CD14-positive monocyte (primary cell): Measurements from ENCODE around the gene MCM3AP. TPM values are rescaled to one million over a fixed set of nuclear protein-coding genes. Genes with fewer than 3 reads are reported as not detected.

Experiments
- DNase-seq, 3 donors: peaks; one replicate each; pipeline ENCODE4 v3.0.0-alpha.2; 2011 to 2022
- H2AFZ ChIP-seq: 2 replicates; pipeline ENCODE4 v1.6.0; 2012; ENCODE audit warnings: mild to moderate bottlenecking, low read depth, low read length, inconsistent platforms; ENCODE audit not compliant: insufficient read depth, poor library complexity, severe bottlenecking
- H3K27ac ChIP-seq, 2 donors: 1 replicate in 1 of 2; 2 replicates in 1 of 2; pipeline ENCODE4 v1.5.1; 2012 to 2013; ENCODE audit warnings: low read length in 2 of 2, control low read depth in 1 of 2, inconsistent platforms in 1 of 2, low read depth in 1 of 2, mild to moderate bottlenecking in 1 of 2
- H3K27me3 ChIP-seq, 2 donors: one replicate each; pipeline versions ENCODE4 v1.6.0 to v1.6.1; 2011 to 2013; ENCODE audit warnings: low read length in 2 of 2; ENCODE audit not compliant: control insufficient read depth in 2 of 2, insufficient read depth in 2 of 2
- H3K36me3 ChIP-seq, 2 donors: replicated peaks in 1 of 2; 1 replicate in 1 of 2; 2 replicates in 1 of 2; pipeline versions ENCODE4 v1.5.1 to v1.6.1; 2012 to 2013; ENCODE audit warnings: low read length in 2 of 2, control low read depth in 1 of 2, inconsistent platforms in 1 of 2, mild to moderate bottlenecking in 1 of 2; ENCODE audit not compliant: insufficient read depth in 2 of 2, control insufficient read depth in 1 of 2
- H3K4me1 ChIP-seq, 2 donors: 1 replicate in 1 of 2; 2 replicates in 1 of 2; pipeline versions ENCODE4 v1.5.1 to v1.6.1; 2012 to 2013; ENCODE audit warnings: low read length in 2 of 2, control low read depth in 1 of 2, inconsistent platforms in 1 of 2, mild to moderate bottlenecking in 1 of 2, moderate library complexity in 1 of 2; ENCODE audit not compliant: insufficient read depth in 2 of 2, control insufficient read depth in 1 of 2
- H3K4me2 ChIP-seq: replicated peaks from 2 replicates; pipeline ENCODE3; 2012; ENCODE audit warnings: low read length, moderate library complexity, mild to moderate bottlenecking; ENCODE audit not compliant: poor library complexity, severe bottlenecking; ENCODE audit errors: extremely low read depth
- H3K4me3 ChIP-seq, 3 experiments: fragments of 200-600 bp in 1 of 3; sonication (generic) in 1 of 3; replicated peaks in 1 of 3; 1 replicate in 2 of 3; 2 replicates in 1 of 3; pipeline ENCODE4 v1.5.1; 2011 to 2013; ENCODE audit warnings: low read length in 3 of 3, mild to moderate bottlenecking in 3 of 3, control low read depth in 2 of 3, low read depth in 2 of 3, inconsistent platforms in 1 of 3, moderate library complexity in 1 of 3
- H3K79me2 ChIP-seq: 2 replicates; pipeline ENCODE4 v1.6.0; 2012; ENCODE audit warnings: mild to moderate bottlenecking, control low read depth, inconsistent platforms, low read length, moderate library complexity; ENCODE audit not compliant: insufficient read depth
- H3K9ac ChIP-seq: 2 replicates; pipeline ENCODE4 v1.6.0; 2017; ENCODE audit warnings: low read length, mild to moderate bottlenecking; ENCODE audit not compliant: insufficient read depth, poor library complexity, severe bottlenecking
- H3K9me3 ChIP-seq, 2 donors: replicated peaks in 1 of 2; 1 replicate in 1 of 2; 2 replicates in 1 of 2; pipeline versions ENCODE4 v1.5.1 to v1.6.1; 2012 to 2013; ENCODE audit warnings: low read length in 2 of 2, control low read depth in 1 of 2; ENCODE audit not compliant: control insufficient read depth in 1 of 2, insufficient read depth in 1 of 2
- H4K20me1 ChIP-seq: 2 replicates; pipeline ENCODE4 v1.6.0; 2012; ENCODE audit warnings: mild to moderate bottlenecking, low read length, control low read depth, moderate library complexity; ENCODE audit not compliant: insufficient read depth
- H3K27ac Mint-ChIP-seq, 7 donors: one replicate each; pipeline ENCODE4 v1.8.0; 2020; ENCODE audit warnings: mild to moderate bottlenecking in 7 of 7, mixed read lengths in 7 of 7, moderate library complexity in 6 of 7, inconsistent platforms in 2 of 7
- H3K27me3 Mint-ChIP-seq, 3 donors: one replicate each; pipeline ENCODE4 v1.8.0; 2021 to 2022; ENCODE audit warnings: low read depth in 3 of 3, mild to moderate bottlenecking in 3 of 3, mixed read lengths in 3 of 3, moderate library complexity in 3 of 3, inconsistent platforms in 1 of 3
- H3K36me3 Mint-ChIP-seq, 2 donors: one replicate each; pipeline ENCODE4 v1.8.0; 2020; ENCODE audit warnings: mixed read lengths in 2 of 2, inconsistent platforms in 1 of 2, mild to moderate bottlenecking in 1 of 2
- H3K4me1 Mint-ChIP-seq: one replicate; pipeline ENCODE4 v1.8.0; 2020; ENCODE audit warnings: mild to moderate bottlenecking, mixed read lengths
- H3K4me3 Mint-ChIP-seq, 2 donors: one replicate each; pipeline ENCODE4 v1.8.0; 2020; ENCODE audit warnings: mild to moderate bottlenecking in 2 of 2, mixed read lengths in 2 of 2, moderate library complexity in 1 of 2
- H3K9me3 Mint-ChIP-seq, 7 donors: one replicate each; pipeline ENCODE4 v1.8.0; 2020 to 2022; ENCODE audit warnings: mixed read lengths in 7 of 7, mild to moderate bottlenecking in 6 of 7, moderate library complexity in 6 of 7, inconsistent platforms in 2 of 7
- WGBS: methylation state at CpG from one replicate; pipeline ENCODE4 v1.1.5; 2013; ENCODE audit warnings: missing lambda C conversion rate; ENCODE audit not compliant: insufficient coverage; 5-methylcytosine and 5-hydroxymethylcytosine counted together
- intact Hi-C, 2 donors: fragments of 100-400 bp; cut with micrococcal nuclease; formaldehyde crosslinking; loops; one replicate each; pipeline versions ENCODE4 v1.15.0 to v1.15.1; 2023
- polyA minus RNA-seq: library from RNA; depleted of rRNA, polyadenylated mRNA; stranded (reverse); fragments of >200 nt; gene quantifications from 2 replicates; pipeline ENCODE4 v1.2.3, GENCODE V29; 2012
- polyA plus RNA-seq, 3 donors: library from polyadenylated mRNA; depleted of rRNA in 1 of 3; unstranded in 2 of 3; stranded (reverse) in 1 of 3; fragments of 300-500 nt in 2 of 3; fragments of >200 nt in 1 of 3; fragmentation: Illumina TruSeq in 2 of 3; gene quantifications; 1 replicate in 2 of 3; 2 replicates in 1 of 3; pipeline ENCODE4 v1.2.3, GENCODE V29; 2012 to 2021
- total RNA-seq, 12 experiments: library from RNA in 1 of 12; stranded (reverse) in 1 of 12; fragments of 120-200 nt in 1 of 12; gene quantifications; one replicate each; pipeline ENCODE4 v1.2.4 and lab custom pipeline; 2013 to 2026; ENCODE audit warnings: mixed read lengths in 6 of 12, inconsistent platforms in 1 of 12
- TF ChIP-seq, protein P1 (sequence below): fragments of 200-600 bp; IDR thresholded peaks from one replicate; pipeline ENCODE4 v1.8.0; 2022; ENCODE audit warnings: antibody characterized with exemption, mild to moderate bottlenecking

Gene MCM3AP
- total RNA-seq (2013) = 61.6 TPM
- 10 to 100 TPM; 30.9 to 62.4 (median 32.7) TPM for polyA plus RNA-seq
- 52.9 and 72.8 TPM in 2 replicates for polyA minus RNA-seq
- 29.4 to 96.5 (median 77.7) reads per million in 11 experiments for total RNA-seq (lab: John Stamatoyannopoulos, UW)

- Mint-ChIP-seq H3K27ac (peak within 1 kb of the TSS; percentile 82 to 96 (median 95)), H3K4me3 (peak within 1 kb of the TSS; percentile 89 to 93), H3K27me3 (peaks cover 0 to 2% (median 0%) of the 10 kb centered on the region in 3 donors), H3K36me3 (peaks cover 13 to 36% of the 10 kb centered on the region in 2 donors), H3K9me3 (peaks cover 0 to under 1% (median 0%) of the 10 kb centered on the region in 7 donors), H3K4me1 (peaks cover 50% of the 10 kb centered on the region)
- TF ChIP-seq, protein P1, sequence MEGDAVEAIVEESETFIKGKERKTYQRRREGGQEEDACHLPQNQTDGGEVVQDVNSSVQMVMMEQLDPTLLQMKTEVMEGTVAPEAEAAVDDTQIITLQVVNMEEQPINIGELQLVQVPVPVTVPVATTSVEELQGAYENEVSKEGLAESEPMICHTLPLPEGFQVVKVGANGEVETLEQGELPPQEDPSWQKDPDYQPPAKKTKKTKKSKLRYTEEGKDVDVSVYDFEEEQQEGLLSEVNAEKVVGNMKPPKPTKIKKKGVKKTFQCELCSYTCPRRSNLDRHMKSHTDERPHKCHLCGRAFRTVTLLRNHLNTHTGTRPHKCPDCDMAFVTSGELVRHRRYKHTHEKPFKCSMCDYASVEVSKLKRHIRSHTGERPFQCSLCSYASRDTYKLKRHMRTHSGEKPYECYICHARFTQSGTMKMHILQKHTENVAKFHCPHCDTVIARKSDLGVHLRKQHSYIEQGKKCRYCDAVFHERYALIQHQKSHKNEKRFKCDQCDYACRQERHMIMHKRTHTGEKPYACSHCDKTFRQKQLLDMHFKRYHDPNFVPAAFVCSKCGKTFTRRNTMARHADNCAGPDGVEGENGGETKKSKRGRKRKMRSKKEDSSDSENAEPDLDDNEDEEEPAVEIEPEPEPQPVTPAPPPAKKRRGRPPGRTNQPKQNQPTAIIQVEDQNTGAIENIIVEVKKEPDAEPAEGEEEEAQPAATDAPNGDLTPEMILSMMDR = no peak
- intact Hi-C loops = loop anchor here in 1 of 2 donors (5.0 kb wide), 1 partner anchor 37 kb away; the partner anchor contains the start of genes C21orf58 and PCNT
- peak within 1 kb of the TSS; percentile 85 to 89 for H3K27ac ChIP-seq
- no peaks in the 10 kb centered on the region for H3K9me3 ChIP-seq
- H3K36me3 ChIP-seq = peaks cover 13 to 22% of the 10 kb centered on the region in 2 donors
- no peak for DNase-seq
- no CpG with 5 or more reads among the region's 6 CpGs for WGBS
- peaks cover 61% of the 10 kb centered on the region for H3K79me2 ChIP-seq
- peak within 1 kb of the TSS; percentile 88 for H3K9ac ChIP-seq
- H4K20me1 ChIP-seq = peaks cover 45% of the 10 kb centered on the region
- no peaks in the 10 kb centered on the region for H3K27me3 ChIP-seq
- peak within 1 kb of the TSS; percentile 94 for H3K4me2 ChIP-seq
- peak within 1 kb of the TSS; percentile 93 for H2AFZ ChIP-seq
- H3K4me1 ChIP-seq = peaks cover 42 to 55% of the 10 kb centered on the region in 2 donors
- peak within 1 kb of the TSS; percentile 58 to 95 (median 73) for H3K4me3 ChIP-seq
Observed at GRCh38 chr21:46285206-46285661, at the start of gene MCM3AP. Gene MCM3AP, minus strand, starts transcription at chr21:46285611. Its CDS starts 325 bp downstream, at chr21:46285286.

GRCh38 chr21:46334351-46335140, 49.1 kb upstream of the MCM3AP start:
- TF ChIP-seq, protein P1 = no peak
- H3K79me2 ChIP-seq = peaks cover 26% of the 10 kb centered on the region
- H3K27ac Mint-ChIP-seq = peak overlapping the region in 4 of 7 donors; percentile 7 to 62 (median 16)

More at GRCh38 chr21:46334351-46335140, 49.1 kb upstream of the MCM3AP start:
- 100% methylated on average over 2 of the region's 12 CpGs for WGBS
- H3K9me3 ChIP-seq = no peaks in the 10 kb centered on the region
- Mint-ChIP-seq H3K27me3 (no peaks in the 10 kb centered on the region), H3K4me1 (no peaks in the 10 kb centered on the region), H3K9me3 (no peaks in the 10 kb centered on the region), H3K4me3 (no peak overlapping the region), H3K36me3 (peaks cover 59 to 91% of the 10 kb centered on the region in 2 donors)
- no peaks in the 10 kb centered on the region for H3K4me1 ChIP-seq
- H3K4me2 ChIP-seq = no peak overlapping the region
- H2AFZ ChIP-seq = no peak overlapping the region
- no peaks in the 10 kb centered on the region for H4K20me1 ChIP-seq
- H3K9ac ChIP-seq = no peak overlapping the region
- no peak overlapping the region for H3K4me3 ChIP-seq
- no peak for DNase-seq
- no peaks in the 10 kb centered on the region for H3K27me3 ChIP-seq
- no peak overlapping the region for H3K27ac ChIP-seq
- peaks cover 53 to 89% of the 10 kb centered on the region in 2 donors for H3K36me3 ChIP-seq
- intact Hi-C loops = no loop called here
